A673 (cell line): Measurements from ENCODE around the gene HEXD. TPM values are rescaled to one million over a fixed set of nuclear protein-coding genes. Genes with fewer than 3 reads are reported as not detected.

ENCODE experiments used
- BruUV-seq: library from RNA; stranded (reverse); fragments of 400-500 nt; replicated peaks from 2 replicates; lab custom pipeline; 2021; lab: Mats Ljungman, UMichigan
- CTCF ChIA-PET: fragments of 300-600 bp; sonication (Branson Sonifier 250); formaldehyde crosslinking; loops from one replicate; lab custom pipeline; 2022; ENCODE audit warnings: antibody characterized with exemption; lab: Charles Lee
- POLR2A ChIA-PET: fragments of 300-600 bp; sonication (Branson Sonifier 250); formaldehyde crosslinking; loops from one replicate; lab custom pipeline; 2022; ENCODE audit warnings: antibody characterized with exemption; ENCODE audit not compliant: low non-redundant PET; lab: Charles Lee
- DNase-seq: peaks from one replicate; pipeline ENCODE4 v3.0.0-alpha.2; 2015; ENCODE audit warnings: low spot score
- H3K27ac ChIP-seq: fragments of 200-600 bp; sonication (generic); 2 replicates; pipeline ENCODE4 v1.5.1; 2016; ENCODE audit warnings: mixed run types, low read depth, mild to moderate bottlenecking, mixed read lengths, antibody characterized with exemption, low read length; ENCODE audit not compliant: poor library complexity, severe bottlenecking
- H3K27me3 ChIP-seq: fragments of 200-600 bp; sonication (generic); replicated peaks from 2 replicates; pipeline ENCODE4 v1.6.1; 2017; ENCODE audit warnings: mixed run types, low read depth, mild to moderate bottlenecking, mixed read lengths, antibody characterized with exemption, low read length; ENCODE audit not compliant: insufficient read depth, poor library complexity
- H3K36me3 ChIP-seq: fragments of 200-600 bp; sonication (generic); 2 replicates; pipeline ENCODE4 v1.6.1; 2016; ENCODE audit warnings: mixed run types, mild to moderate bottlenecking, mixed read lengths, antibody characterized with exemption, low read length; ENCODE audit not compliant: insufficient read depth, poor library complexity, severe bottlenecking
- H3K4me1 ChIP-seq: fragments of 200-600 bp; sonication (generic); 2 replicates; pipeline ENCODE4 v1.6.1; 2017; ENCODE audit warnings: mixed run types, mild to moderate bottlenecking, mixed read lengths, antibody characterized with exemption, low read length; ENCODE audit not compliant: insufficient read depth, poor library complexity, severe bottlenecking
- H3K4me3 ChIP-seq: fragments of 200-600 bp; sonication (generic); 2 replicates; pipeline ENCODE4 v1.5.1; 2016; ENCODE audit warnings: low read depth, mixed run types, mild to moderate bottlenecking, mixed read lengths, low read length; ENCODE audit not compliant: poor library complexity, severe bottlenecking
- H3K9me3 ChIP-seq: fragments of 200-600 bp; sonication (generic); 2 replicates; pipeline ENCODE4 v1.6.1; 2016; ENCODE audit warnings: mixed run types, low read depth, mild to moderate bottlenecking, mixed read lengths, antibody characterized with exemption, low read length; ENCODE audit not compliant: poor library complexity, severe bottlenecking
- EZH2 ChIP-seq: fragments of 200-600 bp; sonication (generic); IDR thresholded peaks from 2 replicates; pipeline ENCODE4 v1.6.1; 2017; ENCODE audit warnings: borderline replicate concordance, low read depth, mild to moderate bottlenecking, mixed read lengths, antibody characterized with exemption, low read length; ENCODE audit not compliant: poor library complexity, severe bottlenecking
- intact Hi-C: fragments of 100-400 bp; cut with micrococcal nuclease; formaldehyde crosslinking; loops from one replicate; pipeline ENCODE4 v1.10.0; 2022; ENCODE audit not compliant: unreplicated experiment
- total RNA-seq: library from RNA; stranded (reverse); gene quantifications from 2 replicates; pipeline ENCODE4 v1.2.3, GENCODE V29; 2021
- TF ChIP-seq, protein P1 (sequence below): fragments of 300-800, 200-600 bp; sonication (generic); conservative IDR thresholded peaks from 2 replicates; pipeline ENCODE4 v1.5.1; 2017; ENCODE audit warnings: low read depth, mild to moderate bottlenecking, antibody characterized with exemption, low read length, moderate library complexity, mixed read lengths

Gene HEXD
- total RNA-seq, 1 experiment from 2014 or later = 20.1 TPM

DNA sequence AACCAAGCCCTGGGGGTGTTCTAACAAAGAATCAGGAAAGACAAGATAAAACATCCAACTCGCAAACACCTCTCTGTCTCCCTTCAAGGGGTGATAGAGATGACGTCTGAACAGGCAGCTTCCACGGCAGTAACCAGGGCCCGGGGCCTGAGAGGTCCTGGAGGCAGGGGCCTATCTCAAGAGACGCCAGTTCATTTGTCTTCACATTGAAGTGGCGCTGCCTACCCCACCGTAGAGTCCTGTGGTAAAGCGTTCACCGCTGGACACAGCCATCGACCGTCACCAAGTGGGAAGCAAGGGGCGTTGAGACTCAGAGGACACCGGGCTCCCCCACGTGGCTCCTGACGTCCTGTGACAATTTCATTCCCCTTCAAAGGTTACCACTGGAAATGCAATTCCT lies 25.2 kb upstream of the HEXD start:
- no peak overlapping the region for H3K4me3 ChIP-seq
- no TSS peak for BruUV-seq
- no peak for TF ChIP-seq EZH2
- TF ChIP-seq, protein P1, sequence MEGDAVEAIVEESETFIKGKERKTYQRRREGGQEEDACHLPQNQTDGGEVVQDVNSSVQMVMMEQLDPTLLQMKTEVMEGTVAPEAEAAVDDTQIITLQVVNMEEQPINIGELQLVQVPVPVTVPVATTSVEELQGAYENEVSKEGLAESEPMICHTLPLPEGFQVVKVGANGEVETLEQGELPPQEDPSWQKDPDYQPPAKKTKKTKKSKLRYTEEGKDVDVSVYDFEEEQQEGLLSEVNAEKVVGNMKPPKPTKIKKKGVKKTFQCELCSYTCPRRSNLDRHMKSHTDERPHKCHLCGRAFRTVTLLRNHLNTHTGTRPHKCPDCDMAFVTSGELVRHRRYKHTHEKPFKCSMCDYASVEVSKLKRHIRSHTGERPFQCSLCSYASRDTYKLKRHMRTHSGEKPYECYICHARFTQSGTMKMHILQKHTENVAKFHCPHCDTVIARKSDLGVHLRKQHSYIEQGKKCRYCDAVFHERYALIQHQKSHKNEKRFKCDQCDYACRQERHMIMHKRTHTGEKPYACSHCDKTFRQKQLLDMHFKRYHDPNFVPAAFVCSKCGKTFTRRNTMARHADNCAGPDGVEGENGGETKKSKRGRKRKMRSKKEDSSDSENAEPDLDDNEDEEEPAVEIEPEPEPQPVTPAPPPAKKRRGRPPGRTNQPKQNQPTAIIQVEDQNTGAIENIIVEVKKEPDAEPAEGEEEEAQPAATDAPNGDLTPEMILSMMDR = no peak
- H3K36me3 ChIP-seq = no peaks in the 10 kb centered on the region
- no peak overlapping the region for H3K27ac ChIP-seq
- H3K9me3 ChIP-seq = no peaks in the 10 kb centered on the region
- peaks cover 10% of the 10 kb centered on the region for H3K4me1 ChIP-seq
- ChIA-PET CTCF (no interaction called here), POLR2A (interaction anchor here (0.5 kb wide), 1 partner anchor 169 kb away, joined by 3 read pairs; no protein-coding TSS in a partner anchor)
- no peak for DNase-seq
- intact Hi-C loops = no loop called here
- H3K27me3 ChIP-seq = no peaks in the 10 kb centered on the region

DNA sequence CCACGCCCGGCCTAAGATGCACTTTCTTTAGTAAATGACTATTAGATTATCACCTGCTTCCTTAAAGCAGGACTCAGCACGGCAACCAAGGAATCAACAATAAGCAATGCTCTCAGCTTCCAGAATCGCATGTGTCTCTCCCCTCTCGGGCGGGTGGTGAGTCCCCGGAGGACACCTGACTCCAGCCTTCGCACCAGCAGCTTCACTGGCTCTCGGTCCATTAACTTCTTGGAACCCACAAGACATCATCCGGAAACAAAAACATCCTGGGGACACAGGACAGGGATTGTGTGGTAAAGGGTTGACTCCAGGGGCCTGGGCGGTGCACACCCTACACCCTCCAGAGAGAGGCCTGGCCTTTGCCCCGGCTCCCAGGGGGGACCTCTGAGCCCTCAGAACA lies 23.9 kb upstream of the HEXD start:
- ChIA-PET POLR2A (interaction anchor here (0.6 kb wide), 1 partner anchor 23 kb away, joined by 19 read pairs; no protein-coding TSS in a partner anchor), CTCF (no interaction called here)
- TF ChIP-seq, protein P1 = no peak
- TF ChIP-seq EZH2 = no peak
- Histone ChIP-seq H3K36me3 (no peaks in the 10 kb centered on the region), H3K9me3 (no peaks in the 10 kb centered on the region), H3K27ac (no peak overlapping the region), H3K4me3 (no peak overlapping the region), H3K4me1 (peaks cover 16% of the 10 kb centered on the region), H3K27me3 (no peaks in the 10 kb centered on the region)
- BruUV-seq = no TSS peak
- DNase-seq = no peak
- intact Hi-C loops = no loop called here

DNA sequence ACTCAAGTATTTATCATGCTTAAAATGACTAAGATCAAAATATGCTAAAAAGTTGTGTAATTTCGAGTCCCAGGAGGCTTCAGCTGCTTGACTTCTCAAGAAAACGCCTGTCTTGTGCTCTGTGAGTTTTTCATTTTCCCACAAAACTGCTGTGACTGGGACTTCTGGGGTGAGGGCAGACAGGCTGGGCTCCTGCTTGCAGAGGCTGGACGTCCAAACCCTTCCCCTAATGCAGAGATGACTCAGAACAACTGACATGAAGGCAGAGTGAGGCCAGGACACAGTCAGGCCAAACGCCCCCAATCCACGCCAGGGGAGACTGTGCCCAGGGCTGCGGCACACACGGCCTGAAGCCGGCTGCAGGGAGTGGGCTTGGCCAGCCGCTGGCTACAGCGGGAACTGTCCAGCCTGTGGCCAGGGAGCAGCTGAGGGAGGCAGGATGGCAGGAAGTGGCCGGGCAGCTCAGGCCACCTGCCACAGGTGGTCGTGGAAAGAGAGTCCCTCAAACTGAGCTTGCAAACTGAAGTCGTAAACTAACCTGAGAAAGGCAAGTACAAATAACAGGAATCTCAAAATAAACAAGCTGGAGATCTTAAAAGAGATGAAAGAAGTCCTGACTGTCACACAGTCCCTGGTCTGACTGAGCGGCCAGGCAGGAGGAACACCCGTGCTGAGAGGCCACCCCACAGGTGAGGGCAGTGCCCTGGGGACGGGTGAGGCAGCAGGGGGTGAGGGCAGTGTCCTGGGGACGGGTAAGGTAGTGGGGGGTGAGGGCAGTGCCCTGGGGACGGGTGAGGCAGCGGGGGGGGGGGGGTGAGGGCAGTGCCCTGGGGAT lies 21.3 kb upstream of the HEXD start:
- H3K9me3 ChIP-seq = no peaks in the 10 kb centered on the region
- H3K4me1 ChIP-seq = peaks cover 29% of the 10 kb centered on the region
- H3K27ac ChIP-seq = peak overlapping the region; percentile 59
- no TSS peak for BruUV-seq
- TF ChIP-seq, protein P1 = no peak
- TF ChIP-seq EZH2 = no peak
- POLR2A ChIA-PET = no interaction called here
- DNase-seq = peak; percentile 47
- H3K27me3 ChIP-seq = no peaks in the 10 kb centered on the region
- intact Hi-C loops = no loop called here
- CTCF ChIA-PET = interaction anchor here (0.6 kb wide), 1 partner anchor 74 kb away, joined by 5 read pairs; no protein-coding TSS in a partner anchor
- H3K36me3 ChIP-seq = no peaks in the 10 kb centered on the region
- no peak overlapping the region for H3K4me3 ChIP-seq
